Measurements from ENCODE around the gene XRN2. TPM values are rescaled to one million over a fixed set of nuclear protein-coding genes. Genes with fewer than 3 reads are reported as not detected.

Gene XRN2
- polyA plus RNA-seq, 1 donor from 2014 or later = 142 TPM

- Histone ChIP-seq H3K4me3 (ENCODE audit: low read length) (no peak overlapping the region), H3K4me2 (ENCODE audit: low read length) (no peak overlapping the region), H3F3A (ENCODE audit: insufficient read depth, low read length, poor library complexity, severe bottlenecking) (no peaks in the 10 kb centered on the region), H3K9me2 (ENCODE audit: insufficient read depth, low read length) (no peaks in the 10 kb centered on the region), H3K36me3 (ENCODE audit: insufficient read depth, low read length) (peaks cover 15% of the 10 kb centered on the region), H4K20me1 (ENCODE audit: insufficient read depth) (no peaks in the 10 kb centered on the region), H3K9me3 (ENCODE audit: low read length) (no peaks in the 10 kb centered on the region), H3K9ac (ENCODE audit: low read length) (no peak overlapping the region), H3K27me3 (ENCODE audit: insufficient read depth, low read depth, low read length) (no peaks in the 10 kb centered on the region), H3K27ac (ENCODE audit: low read length) (no peak overlapping the region), H3K79me2 (replicated peaks; ENCODE audit: insufficient read depth, low read length) (peaks cover 2% of the 10 kb centered on the region), H2AFZ (ENCODE audit: low read depth, low read length) (no peak overlapping the region)
- TF ChIP-seq CTCF (IDR thresholded peaks at IDR 0.05; ENCODE audit: poor library complexity, severe bottlenecking) (no peak), RAD21 (conservative IDR thresholded peaks at IDR 0.05) (no peak), POLR2AphosphoS5 (IDR thresholded peaks at IDR 0.05) (no peak), EP300 (conservative IDR thresholded peaks at IDR 0.05; ENCODE audit: poor library complexity, severe bottlenecking) (no peak), EZH2 (IDR thresholded peaks at IDR 0.05; ENCODE audit: borderline replicate concordance, insufficient read depth, low read length, poor library complexity, severe bottlenecking) (no peak), SMC3 (conservative IDR thresholded peaks at IDR 0.05; ENCODE audit: poor library complexity) (no peak), REST (IDR thresholded peaks at IDR 0.05; ENCODE audit: borderline replicate concordance) (no peak), TAF1 (IDR thresholded peaks at IDR 0.05; ENCODE audit: low read depth) (no peak), MXI1 (conservative IDR thresholded peaks at IDR 0.05; ENCODE audit: poor library complexity, severe bottlenecking) (no peak)
Measured at GRCh38 chr20:21368791-21369190, 65.7 kb downstream of the XRN2 start.

- H3K9ac ChIP-seq (ENCODE audit: low read length) = no peak overlapping the region
- peaks cover 15% of the 10 kb centered on the region for H3K36me3 ChIP-seq (ENCODE audit: insufficient read depth, low read length)
- H2AFZ ChIP-seq (ENCODE audit: low read depth, low read length) = no peak overlapping the region
- H3K4me3 ChIP-seq (ENCODE audit: low read length) = no peak overlapping the region
- H3K27ac ChIP-seq (ENCODE audit: low read length) = no peak overlapping the region
- H3K9me2 ChIP-seq (ENCODE audit: insufficient read depth, low read length) = no peaks in the 10 kb centered on the region
- H3K4me2 ChIP-seq (ENCODE audit: low read length) = no peak overlapping the region
- no peaks in the 10 kb centered on the region for H3F3A ChIP-seq (ENCODE audit: insufficient read depth, low read length, poor library complexity, severe bottlenecking)
- TF ChIP-seq REST (IDR thresholded peaks at IDR 0.05; ENCODE audit: borderline replicate concordance) = no peak
- no peak for TF ChIP-seq EP300 (conservative IDR thresholded peaks at IDR 0.05; ENCODE audit: poor library complexity, severe bottlenecking)
- TF ChIP-seq TAF1 (IDR thresholded peaks at IDR 0.05; ENCODE audit: low read depth) = no peak
- TF ChIP-seq CTCF (IDR thresholded peaks at IDR 0.05; ENCODE audit: poor library complexity, severe bottlenecking) = no peak
- TF ChIP-seq RAD21 (conservative IDR thresholded peaks at IDR 0.05) = no peak
- no peak for TF ChIP-seq SMC3 (conservative IDR thresholded peaks at IDR 0.05; ENCODE audit: poor library complexity)
- TF ChIP-seq MXI1 (conservative IDR thresholded peaks at IDR 0.05; ENCODE audit: poor library complexity, severe bottlenecking) = no peak
- no peak for TF ChIP-seq POLR2AphosphoS5 (IDR thresholded peaks at IDR 0.05)
- TF ChIP-seq EZH2 (IDR thresholded peaks at IDR 0.05; ENCODE audit: borderline replicate concordance, insufficient read depth, low read length, poor library complexity, severe bottlenecking) = no peak
- peaks cover 17% of the 10 kb centered on the region for H3K79me2 ChIP-seq (replicated peaks; ENCODE audit: insufficient read depth, low read length)
- H3K27me3 ChIP-seq (ENCODE audit: insufficient read depth, low read depth, low read length) = no peaks in the 10 kb centered on the region
- no peaks in the 10 kb centered on the region for H3K9me3 ChIP-seq (ENCODE audit: low read length)
- no peaks in the 10 kb centered on the region for H4K20me1 ChIP-seq (ENCODE audit: insufficient read depth)
Measured at GRCh38 chr20:21371193-21371592, 68.1 kb downstream of the XRN2 start.

Data from neural cell (in vitro differentiated cells).